HG03565 (cell line): ENCODE data around the gene ECT2.
"Not testable (repeated sequence)": the region's sequence is repeated elsewhere in the genome, so short reads cannot be mapped to it uniquely, and the experiment has no call there.

Experiments
- ATAC-seq: cut with Tn5 transposase; IDR thresholded peaks from one replicate; pipeline ENCODE4 v1.9.1; 2021; ENCODE audit warnings: mild to moderate bottlenecking, moderate library complexity; ENCODE audit not compliant: unreplicated experiment

ECT2 gene

GRCh38 chr3:172735014-172735413 is 15.5 kb upstream of the ECT2 start:
- no peak for ATAC-seq

- no peak for ATAC-seq
Observed at GRCh38 chr3:172739462-172739861, 11.1 kb upstream of the ECT2 start.

GRCh38 chr3:172746475-172746874 is 4.1 kb upstream of the ECT2 start:
- ATAC-seq = no peak

- no peak for ATAC-seq
Observed at GRCh38 chr3:172749230-172749965, 1.1 kb upstream of the ECT2 start.

- ATAC-seq = no peak
Observed at GRCh38 chr3:172750069-172750367, 508 bp upstream of the ECT2 start.

GRCh38 chr3:172751175-172751704 is 714 bp downstream of the ECT2 start:
- no peak for ATAC-seq

GRCh38 chr3:172752651-172753050 is 2.1 kb downstream of the ECT2 start:
- no peak for ATAC-seq

GRCh38 chr3:172753125-172753524 is 2.6 kb downstream of the ECT2 start:
- ATAC-seq = no peak

- not testable (repeated sequence) for ATAC-seq
Observed at GRCh38 chr3:172760416-172760815, 9.9 kb downstream of the ECT2 start.

- no peak for ATAC-seq
Observed at GRCh38 chr3:172766241-172766640, 15.7 kb downstream of the ECT2 start.

GRCh38 chr3:172766718-172767405 is 16.3 kb downstream of the ECT2 start:
- no peak for ATAC-seq

- ATAC-seq = no peak
Observed at GRCh38 chr3:172770382-172770781, 19.9 kb downstream of the ECT2 start.

- ATAC-seq = no peak
Observed at GRCh38 chr3:172771672-172772071, 21.1 kb downstream of the ECT2 start.

GRCh38 chr3:172776049-172776717 is 25.7 kb downstream of the ECT2 start:
- no peak for ATAC-seq

GRCh38 chr3:172777901-172778300 is 27.4 kb downstream of the ECT2 start:
- ATAC-seq = no peak

GRCh38 chr3:172782235-172782634 is 31.7 kb downstream of the ECT2 start:
- ATAC-seq = no peak

GRCh38 chr3:172786036-172786435 is 35.5 kb downstream of the ECT2 start:
- ATAC-seq = no peak

GRCh38 chr3:172787019-172787418 is 36.5 kb downstream of the ECT2 start:
- no peak for ATAC-seq

GRCh38 chr3:172787746-172788145 is 37.2 kb downstream of the ECT2 start:
- no peak for ATAC-seq

GRCh38 chr3:172799246-172799645 is 48.7 kb downstream of the ECT2 start:
- ATAC-seq = no peak

- ATAC-seq = no peak
Observed at GRCh38 chr3:172800156-172800555, 49.6 kb downstream of the ECT2 start.

- no peak for ATAC-seq
Observed at GRCh38 chr3:172803489-172803888, 53.0 kb downstream of the ECT2 start.
